ENCODE measurements around the gene SCGB1C1.
"Not testable (repeated sequence)": the region's sequence is repeated elsewhere in the genome, so short reads cannot be mapped to it uniquely, and the experiment has no call there.

SCGB1C1 gene

GRCh38 chr11:192674-193128 lies at the start of gene SCGB1C1:
TSS of gene SCGB1C1 (plus strand) at chr11:193078. CDS start at chr11:193100, 22 bp downstream.
- DNase-seq: peak; percentile 21

- DNase-seq: not testable (repeated sequence)
These were observed 12.6 kb upstream of the SCGB1C1 start for GRCh38 chr11:180242-180641.

- not testable (repeated sequence) for DNase-seq
These were observed 3.6 kb upstream of the SCGB1C1 start for GRCh38 chr11:189200-189783.

- not testable (repeated sequence) for DNase-seq
These were observed 3.0 kb upstream of the SCGB1C1 start for GRCh38 chr11:189843-190311.

GRCh38 chr11:190546-190945 lies 2.3 kb upstream of the SCGB1C1 start:
- DNase-seq: not testable (repeated sequence)

GRCh38 chr11:191490-192478 lies 1.1 kb upstream of the SCGB1C1 start:
- DNase-seq: peak; percentile 26

GRCh38 chr11:193481-193880 lies 603 bp downstream of the SCGB1C1 start:
- peak; percentile 25 for DNase-seq

GRCh38 chr11:196786-197731 lies 4.2 kb downstream of the SCGB1C1 start:
- peak; percentile 33 for DNase-seq

GRCh38 chr11:197741-198235 lies 4.9 kb downstream of the SCGB1C1 start:
- peak; percentile 31 for DNase-seq

- peak; percentile 30 for DNase-seq
These were observed 5.4 kb downstream of the SCGB1C1 start for GRCh38 chr11:198236-198806.

GRCh38 chr11:199004-199581 lies 6.2 kb downstream of the SCGB1C1 start:
- DNase-seq: no peak

GRCh38 chr11:199782-200181 lies 6.9 kb downstream of the SCGB1C1 start:
- peak; percentile 42 for DNase-seq

GRCh38 chr11:200224-201003 lies 7.5 kb downstream of the SCGB1C1 start:
- peak; percentile 27 for DNase-seq

- DNase-seq: no peak
These were observed 9.1 kb downstream of the SCGB1C1 start for GRCh38 chr11:201966-202365.

GRCh38 chr11:202490-202889 lies 9.6 kb downstream of the SCGB1C1 start:
- DNase-seq: no peak

GRCh38 chr11:203056-203944 lies 10.4 kb downstream of the SCGB1C1 start:
- no peak for DNase-seq

GRCh38 chr11:203945-204586 lies 11.2 kb downstream of the SCGB1C1 start:
- DNase-seq: peak; percentile 24

- peak; percentile 19 for DNase-seq
These were observed 11.8 kb downstream of the SCGB1C1 start for GRCh38 chr11:204587-205109.

Measured in left hindlimb (tissue), 1 donor.